Psoas muscle (tissue), 8 donors: ENCODE data around the gene ABCA13. TPM values are rescaled to one million over a fixed set of nuclear protein-coding genes. Genes with fewer than 3 reads are reported as not detected.

ENCODE experiments used
- ATAC-seq, 4 donors: fragments of 200-7000 bp; cut with Tn5 transposase; one replicate each; pipeline ENCODE4 v1.9.1; 2020; ENCODE audit warnings: moderate library complexity in 3 of 4, mild to moderate bottlenecking in 2 of 4
- DNase-seq, 2 donors: peaks; one replicate each; pipeline ENCODE4 v3.0.0-alpha.2; 2020
- H3K27ac ChIP-seq: fragments of 200-600 bp; one replicate; pipeline ENCODE4 v1.8.0; 2022
- H3K27me3 ChIP-seq, 3 donors: fragments of 200-600 bp in 1 of 3; one replicate each; pipeline versions ENCODE4 v1.6.1 to v1.8.0; 2013 to 2022; ENCODE audit warnings: low read length in 2 of 3, mild to moderate bottlenecking in 2 of 3, moderate library complexity in 1 of 3; ENCODE audit not compliant: insufficient read depth in 3 of 3
- H3K36me3 ChIP-seq, 2 donors: fragments of 200-600 bp in 1 of 2; one replicate each; pipeline versions ENCODE4 v1.6.1 to v1.8.0; 2013 to 2022; ENCODE audit warnings: low read depth in 1 of 2, mild to moderate bottlenecking in 1 of 2, moderate library complexity in 1 of 2; ENCODE audit not compliant: insufficient read depth in 1 of 2
- H3K4me1 ChIP-seq: fragments of 200-600 bp; one replicate; pipeline ENCODE4 v1.8.0; 2022
- H3K4me3 ChIP-seq: fragments of 200-600 bp; one replicate; pipeline ENCODE4 v1.8.0; 2022; ENCODE audit warnings: mild to moderate bottlenecking
- H3K9me3 ChIP-seq: fragments of 200-600 bp; one replicate; pipeline ENCODE4 v1.8.0; 2022
- WGBS, 3 donors: extraction: QIAGEN DNeasy Blood & Tissue Kit; methylation state at CpG; one replicate each; pipeline versions ENCODE4 v1.1.6 to v1.1.7; 2013; 5-methylcytosine and 5-hydroxymethylcytosine counted together
- intact Hi-C, 2 donors: fragments of 100-400 bp; cut with DNase I; formaldehyde crosslinking; loops; one replicate each; pipeline versions ENCODE4 v1.11.0 to v1.14.2; 2022
- polyA plus RNA-seq, 3 donors: library from polyadenylated mRNA; stranded (reverse); fragments of 200-250 nt; gene quantifications; one replicate each; pipeline ENCODE4 v1.2.3, GENCODE V29; 2013
- total RNA-seq, 4 donors: library from RNA; stranded (reverse); fragmentation: NEBNext Ultra II Directional in 2 of 4; extraction: Animal tissue kit (Norgen Biotek cat#: 25700) in 2 of 4; gene quantifications; one replicate each; pipeline versions ENCODE4 v1.2.1 to v1.2.4, GENCODE V29; 2021 to 2023
- TF ChIP-seq, protein P1 (sequence below): fragments of 200-600 bp; IDR thresholded peaks from one replicate; pipeline ENCODE4 v1.8.0; 2022; ENCODE audit warnings: antibody characterized with exemption
- donor health status: healthy with polysubstance abuse.
- donor health status: DM: no; HTN: no; CAD: no; lungs with moderate emphysema.
- donor health status: Bipolar disorder and iron deficiency.
- donor health status: healthy.
- donor health status: DM: yes; HTN: yes; CAD: no.
- donor health status: DM: no; HTN: no; CAD: no.
- donor health status: DM: no; HTN: no; CAD: no.
- donor health status: DM: yes; HTN: yes; CAD: no.

Gene ABCA13
- total and polyA plus RNA-seq, 7 donors, result 0.06 to 0.12 (median 0.10) TPM; not detected in 4

DNA sequence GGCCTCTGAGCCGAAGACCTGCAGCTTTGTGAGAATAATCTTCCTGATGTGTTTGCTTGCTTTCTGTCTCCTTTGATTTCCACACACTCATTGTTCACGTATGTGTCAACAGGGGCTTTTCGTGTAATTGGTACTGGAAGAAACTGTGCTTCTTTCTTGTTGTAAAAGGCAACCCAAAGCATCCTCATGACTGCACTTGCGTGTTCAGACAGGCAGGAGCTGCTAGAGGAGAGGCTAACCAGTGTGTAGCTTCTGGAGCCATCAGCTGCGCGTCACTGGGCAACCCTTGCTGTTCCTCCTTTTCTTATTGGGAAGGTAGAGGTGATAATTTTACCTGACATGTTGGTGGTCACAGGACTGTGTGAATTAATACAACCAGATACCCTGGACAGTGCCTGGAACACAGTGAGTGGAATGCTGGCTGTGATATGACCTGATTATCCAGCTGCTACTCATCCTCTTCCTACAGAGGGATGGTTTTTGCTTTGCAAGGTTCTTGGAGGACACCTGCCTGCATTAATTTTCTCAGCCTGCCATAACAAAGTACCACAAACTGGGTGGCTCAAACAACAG is 213.0 kb downstream of the ABCA13 start:
- intact Hi-C loops, result no loop called here
- TF ChIP-seq, protein P1, sequence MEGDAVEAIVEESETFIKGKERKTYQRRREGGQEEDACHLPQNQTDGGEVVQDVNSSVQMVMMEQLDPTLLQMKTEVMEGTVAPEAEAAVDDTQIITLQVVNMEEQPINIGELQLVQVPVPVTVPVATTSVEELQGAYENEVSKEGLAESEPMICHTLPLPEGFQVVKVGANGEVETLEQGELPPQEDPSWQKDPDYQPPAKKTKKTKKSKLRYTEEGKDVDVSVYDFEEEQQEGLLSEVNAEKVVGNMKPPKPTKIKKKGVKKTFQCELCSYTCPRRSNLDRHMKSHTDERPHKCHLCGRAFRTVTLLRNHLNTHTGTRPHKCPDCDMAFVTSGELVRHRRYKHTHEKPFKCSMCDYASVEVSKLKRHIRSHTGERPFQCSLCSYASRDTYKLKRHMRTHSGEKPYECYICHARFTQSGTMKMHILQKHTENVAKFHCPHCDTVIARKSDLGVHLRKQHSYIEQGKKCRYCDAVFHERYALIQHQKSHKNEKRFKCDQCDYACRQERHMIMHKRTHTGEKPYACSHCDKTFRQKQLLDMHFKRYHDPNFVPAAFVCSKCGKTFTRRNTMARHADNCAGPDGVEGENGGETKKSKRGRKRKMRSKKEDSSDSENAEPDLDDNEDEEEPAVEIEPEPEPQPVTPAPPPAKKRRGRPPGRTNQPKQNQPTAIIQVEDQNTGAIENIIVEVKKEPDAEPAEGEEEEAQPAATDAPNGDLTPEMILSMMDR, result no peak
- no peaks in the 10 kb centered on the region for H3K4me1 ChIP-seq
- H3K9me3 ChIP-seq, result no peaks in the 10 kb centered on the region
- H3K36me3 ChIP-seq, result no peaks in the 10 kb centered on the region
- WGBS, 3 donors, result 86 to 96% (median 91%) methylated on average over 6 of the region's 6 CpGs
- no peaks in the 10 kb centered on the region for H3K27me3 ChIP-seq
- H3K27ac ChIP-seq, result no peak overlapping the region
- DNase-seq, result no peak
- no peak for ATAC-seq
- no peak overlapping the region for H3K4me3 ChIP-seq

DNA sequence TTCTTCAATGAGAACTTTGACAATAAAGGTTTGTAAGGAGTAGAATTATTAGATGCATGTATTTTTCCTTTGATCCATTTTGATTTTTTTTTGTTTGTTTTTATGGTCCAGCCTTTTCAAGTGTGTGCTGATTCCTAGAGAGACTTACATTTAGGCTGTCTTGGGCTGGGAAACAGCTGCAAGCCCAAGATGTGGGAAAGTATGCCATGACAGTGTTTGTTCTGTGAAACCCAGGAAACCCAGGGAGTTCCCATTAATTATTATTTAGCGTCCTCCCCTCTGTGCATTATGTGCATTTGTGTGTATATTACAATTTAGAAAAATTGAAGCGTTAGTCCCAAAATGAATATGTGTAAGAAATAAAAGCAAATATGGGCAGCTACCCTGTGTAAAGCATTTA is 216.7 kb downstream of the ABCA13 start:
- WGBS, 3 donors, result 73 to 81% (median 76%) methylated on average over 2 of the region's 2 CpGs
- no peaks in the 10 kb centered on the region for H3K4me1 ChIP-seq
- no peaks in the 10 kb centered on the region for H3K9me3 ChIP-seq
- no peaks in the 10 kb centered on the region for H3K27me3 ChIP-seq
- H3K36me3 ChIP-seq, result no peaks in the 10 kb centered on the region
- H3K4me3 ChIP-seq, result no peak overlapping the region
- TF ChIP-seq, protein P1, result no peak
- intact Hi-C loops, result no loop called here
- ATAC-seq (no peak), DNase-seq (no peak)
- no peak overlapping the region for H3K27ac ChIP-seq

DNA sequence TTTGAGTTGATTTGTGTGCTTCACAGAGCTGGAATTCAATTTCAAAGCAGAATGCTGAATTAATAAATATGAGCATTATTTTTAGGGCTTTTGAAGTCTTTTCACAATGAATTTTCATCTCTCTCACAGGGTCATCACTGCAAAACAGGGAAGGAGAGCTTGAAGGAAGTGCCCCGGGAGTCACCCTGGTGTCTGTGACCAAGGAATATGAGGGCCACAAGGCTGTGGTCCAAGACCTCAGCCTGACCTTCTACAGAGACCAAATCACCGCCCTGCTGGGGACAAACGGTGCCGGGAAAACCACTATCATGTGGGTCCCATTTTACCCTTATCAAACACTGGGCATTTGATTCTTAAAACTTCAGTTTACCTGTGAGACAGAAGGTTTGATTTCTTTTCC is 217.7 kb downstream of the ABCA13 start:
- TF ChIP-seq, protein P1, result no peak
- H3K36me3 ChIP-seq, result no peaks in the 10 kb centered on the region
- no peak overlapping the region for H3K4me3 ChIP-seq
- no peaks in the 10 kb centered on the region for H3K27me3 ChIP-seq
- ATAC-seq (no peak), DNase-seq (no peak)
- intact Hi-C loops, result no loop called here
- H3K27ac ChIP-seq, result no peak overlapping the region
- no peaks in the 10 kb centered on the region for H3K9me3 ChIP-seq
- WGBS, 3 donors, result 69 to 87% (median 82%) methylated on average over 4 of the region's 4 CpGs
- H3K4me1 ChIP-seq, result no peaks in the 10 kb centered on the region

DNA sequence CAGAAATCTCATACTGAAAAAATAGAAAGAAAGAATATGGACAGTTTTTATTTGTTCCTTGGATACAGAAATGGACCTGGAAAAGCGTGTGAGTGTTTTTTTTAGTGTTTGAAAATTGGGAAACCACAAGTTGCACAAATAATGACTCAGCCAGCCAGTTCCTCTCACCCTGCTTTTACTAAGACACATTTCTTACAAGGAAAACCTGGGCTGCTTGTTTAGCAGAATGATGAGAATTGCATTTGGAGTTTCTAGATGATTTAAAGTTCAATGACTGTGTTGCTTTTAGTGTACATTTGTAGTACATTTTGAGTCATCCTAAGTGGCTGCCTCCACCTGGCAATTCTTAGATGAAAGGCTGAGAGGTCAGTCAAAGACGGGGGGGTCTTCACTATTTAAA is 218.7 kb downstream of the ABCA13 start:
- DNase-seq (no peak), ATAC-seq (no peak)
- 44 to 53% (median 52%) methylated on average over 2 of the region's 2 CpGs for WGBS, 3 donors
- Histone ChIP-seq H3K36me3 (no peaks in the 10 kb centered on the region), H3K9me3 (no peaks in the 10 kb centered on the region), H3K4me3 (no peak overlapping the region), H3K4me1 (no peaks in the 10 kb centered on the region), H3K27ac (no peak overlapping the region), H3K27me3 (no peaks in the 10 kb centered on the region)
- TF ChIP-seq, protein P1, result no peak
- intact Hi-C loops, result no loop called here
